HG02763 (cell line): ENCODE data around the gene NINL.
"Not testable (repeated sequence)": the region's sequence is repeated elsewhere in the genome, so short reads cannot be mapped to it uniquely, and the experiment has no call there.

ENCODE experiments used
- ATAC-seq: cut with Tn5 transposase; IDR thresholded peaks from one replicate; pipeline ENCODE4 v1.9.1; 2021; ENCODE audit warnings: mild to moderate bottlenecking, moderate library complexity; ENCODE audit not compliant: unreplicated experiment

Gene NINL

DNA sequence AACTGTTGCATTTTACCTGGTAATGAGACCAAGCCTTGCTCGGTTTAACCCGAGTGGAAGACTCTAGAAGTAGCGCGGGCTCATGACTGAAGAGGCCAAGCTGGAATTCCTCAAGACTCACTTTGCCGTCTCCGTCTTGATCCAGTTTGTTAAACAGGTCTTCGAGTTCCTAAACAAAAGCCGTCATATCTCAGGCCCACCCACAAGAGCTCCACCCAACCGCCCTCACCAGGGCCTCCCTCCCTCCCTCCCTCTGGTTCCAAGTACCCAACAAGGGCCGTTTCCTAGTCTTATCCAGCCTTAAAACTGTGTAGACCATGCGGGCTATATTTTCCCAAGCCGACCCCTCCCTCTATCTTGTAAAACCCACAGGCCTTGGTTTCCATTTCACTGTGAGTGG, 81.4 kb downstream of the NINL start:
- ATAC-seq = no peak

DNA sequence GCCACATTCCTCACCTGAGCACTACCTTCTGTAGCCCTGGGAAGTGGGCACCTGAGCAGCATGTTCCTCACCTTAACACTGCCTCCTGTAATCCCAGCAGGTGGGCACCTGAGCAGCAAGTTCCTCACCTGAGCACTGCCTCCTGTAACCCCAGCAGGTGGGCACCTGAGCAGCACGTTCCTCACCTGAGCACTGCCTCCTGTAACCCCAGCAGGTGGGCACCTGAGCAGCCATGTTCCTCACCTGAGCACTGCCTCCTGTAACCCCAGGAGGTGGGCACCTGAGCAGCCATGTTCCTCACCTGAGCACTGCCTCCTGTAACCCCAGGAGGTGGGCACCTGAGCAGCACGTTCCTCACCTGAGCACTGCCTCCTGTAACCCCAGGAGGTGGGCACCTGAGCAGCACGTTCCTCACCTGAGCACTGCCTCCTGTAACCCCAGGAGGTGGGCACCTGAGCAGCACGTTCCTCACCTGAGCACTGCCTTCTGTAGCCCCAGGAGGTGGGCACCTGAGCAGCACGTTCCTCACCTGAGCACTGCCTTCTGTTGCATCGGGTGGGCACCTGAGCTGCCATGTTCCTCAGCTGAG, 82.2 kb downstream of the NINL start:
- ATAC-seq = not testable (repeated sequence)

DNA sequence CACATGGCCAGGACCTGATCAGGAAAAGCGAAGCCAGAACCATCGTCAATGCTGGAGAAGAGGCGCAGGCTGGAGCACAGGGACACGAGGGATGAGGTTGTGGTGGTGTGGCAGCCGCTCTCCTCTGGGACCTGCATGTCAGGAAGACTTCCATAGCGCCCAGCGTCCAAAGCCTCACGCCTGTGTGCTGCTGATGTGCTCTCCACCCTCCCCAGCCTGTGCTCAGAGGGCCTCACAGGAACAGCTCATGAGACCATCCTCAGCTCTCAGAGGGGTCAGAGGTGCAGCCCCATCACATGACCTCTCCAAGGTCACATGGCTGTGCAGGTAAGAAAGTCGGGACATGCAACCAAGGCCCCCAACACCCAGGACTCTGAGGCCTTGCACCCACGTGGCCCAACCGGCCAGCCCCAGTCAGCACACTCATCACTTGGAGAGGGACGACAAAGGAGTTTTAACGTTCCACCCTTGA, 84.4 kb downstream of the NINL start:
- ATAC-seq = no peak

GRCh38 chr20:25499855-25500434, 85.4 kb downstream of the NINL start:
- no peak for ATAC-seq

- no peak for ATAC-seq
Measured at GRCh38 chr20:25499031-25499430, 86.3 kb downstream of the NINL start.

- ATAC-seq = no peak
Measured at GRCh38 chr20:25498280-25498606, 87.1 kb downstream of the NINL start.

- ATAC-seq = no peak
Measured at GRCh38 chr20:25497586-25498279, 87.6 kb downstream of the NINL start.

GRCh38 chr20:25496968-25497401, 88.3 kb downstream of the NINL start:
- ATAC-seq = no peak

- ATAC-seq = no peak
Measured at GRCh38 chr20:25496165-25496967, 89.0 kb downstream of the NINL start.

DNA sequence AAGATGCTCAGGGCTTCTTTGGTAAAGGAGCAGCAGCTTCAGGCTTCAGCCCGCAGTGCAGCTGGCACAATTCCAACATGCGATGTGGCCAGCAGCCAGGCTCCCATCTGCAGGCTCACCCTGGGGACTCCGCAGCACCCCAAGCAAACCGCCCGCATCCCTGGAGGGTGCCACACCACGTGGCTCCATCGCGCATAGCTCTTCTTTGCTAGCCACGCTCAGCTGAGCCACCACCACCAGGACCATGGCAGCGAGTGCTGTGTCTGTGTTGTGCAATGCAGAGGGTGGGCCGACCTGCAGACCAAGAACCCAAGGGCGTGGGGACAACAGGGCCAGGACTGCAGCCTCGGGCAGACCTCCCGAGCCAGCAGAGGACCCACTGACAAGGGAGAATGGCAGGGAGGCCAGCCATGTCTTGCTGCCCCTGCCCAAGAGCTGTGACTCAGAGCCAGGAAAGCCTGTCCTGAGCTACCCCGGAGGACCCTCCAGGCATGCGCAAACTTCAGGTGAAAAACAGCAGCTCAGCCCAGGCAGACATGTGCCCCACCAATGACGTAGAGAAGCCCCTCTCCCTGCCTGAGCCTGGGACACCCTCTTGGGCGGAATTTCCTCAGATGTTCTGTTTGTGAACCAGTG, 90.0 kb downstream of the NINL start:
- no peak for ATAC-seq

GRCh38 chr20:25494506-25495188, 90.7 kb downstream of the NINL start:
- ATAC-seq = no peak

DNA sequence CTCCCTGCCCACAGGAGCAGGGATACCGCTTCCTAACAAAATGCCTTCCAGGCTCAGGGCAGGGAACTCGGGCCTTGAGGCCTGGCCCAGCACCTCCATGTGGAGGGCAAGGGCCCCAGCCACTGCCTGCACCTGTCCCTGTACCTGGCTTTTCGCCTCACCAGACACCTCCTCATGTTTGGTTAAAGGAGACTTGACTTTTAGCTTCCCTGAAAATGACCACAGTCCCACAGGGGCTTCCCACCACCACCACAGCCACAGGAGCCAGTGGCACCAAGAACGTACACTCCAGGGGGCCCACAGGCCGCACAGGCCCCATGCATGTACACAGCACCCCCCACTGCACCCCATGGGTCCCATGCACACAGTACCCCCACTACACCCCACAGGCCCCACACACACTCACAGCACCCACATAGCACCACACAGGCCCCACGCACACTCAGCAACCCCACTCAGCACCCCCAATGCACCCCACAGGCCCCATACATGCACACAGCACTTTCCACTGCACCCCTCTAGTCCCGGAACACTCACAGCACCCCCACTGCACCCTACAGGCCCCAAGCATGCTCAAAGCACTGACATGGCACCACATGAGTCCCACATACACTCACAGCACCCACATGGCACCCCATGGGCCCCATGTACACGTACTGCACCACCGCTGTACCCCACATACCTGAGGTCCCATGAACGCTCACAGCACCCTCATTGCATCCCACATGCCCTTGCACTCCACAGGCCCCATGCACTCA, 91.4 kb downstream of the NINL start:
- no peak for ATAC-seq

- ATAC-seq = no peak
Measured at GRCh38 chr20:25493137-25493536, 92.2 kb downstream of the NINL start.

- ATAC-seq = no peak
Measured at GRCh38 chr20:25491446-25492038, 93.8 kb downstream of the NINL start.

DNA sequence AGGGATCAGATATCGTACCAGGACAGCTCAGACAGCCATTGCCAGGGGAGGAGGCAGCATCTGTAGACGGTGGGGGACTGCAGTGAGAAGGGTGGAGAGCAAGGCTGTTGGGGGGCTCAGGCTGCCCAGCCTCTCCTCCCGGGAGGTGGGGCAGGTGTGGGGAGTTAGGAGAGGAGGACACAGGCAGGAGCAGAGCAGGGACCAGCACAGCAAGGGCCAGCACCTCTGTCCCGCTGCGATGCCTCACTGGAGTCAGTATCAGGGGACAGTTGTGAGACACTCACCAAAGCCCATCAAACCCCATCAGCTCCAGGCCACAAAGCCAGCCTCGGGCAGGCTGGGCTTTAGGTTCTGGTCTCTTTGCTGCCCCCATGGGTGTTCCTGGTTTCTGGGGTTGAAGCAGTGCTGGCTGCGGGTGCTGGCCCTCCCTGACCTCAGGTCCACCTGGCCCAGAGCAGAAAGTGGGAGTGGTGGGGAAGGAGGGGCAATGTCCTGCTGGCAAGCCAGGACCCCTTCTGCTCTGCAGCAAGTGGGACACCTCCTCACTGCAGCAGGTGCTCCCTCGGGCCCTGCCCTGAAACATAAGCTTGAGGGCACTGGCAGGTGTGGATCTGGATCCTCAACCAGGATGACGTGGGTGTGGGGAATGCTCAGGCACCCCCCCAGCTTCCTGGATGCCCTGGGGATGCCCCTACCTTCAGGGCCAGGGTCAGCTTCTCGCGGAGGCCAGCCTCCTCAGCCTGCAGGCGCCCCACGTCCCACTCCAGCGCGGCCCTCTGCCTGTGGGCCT, 94.5 kb downstream of the NINL start:
- no peak for ATAC-seq

- no peak for ATAC-seq
Measured at GRCh38 chr20:25489221-25489871, 96.0 kb downstream of the NINL start.

DNA sequence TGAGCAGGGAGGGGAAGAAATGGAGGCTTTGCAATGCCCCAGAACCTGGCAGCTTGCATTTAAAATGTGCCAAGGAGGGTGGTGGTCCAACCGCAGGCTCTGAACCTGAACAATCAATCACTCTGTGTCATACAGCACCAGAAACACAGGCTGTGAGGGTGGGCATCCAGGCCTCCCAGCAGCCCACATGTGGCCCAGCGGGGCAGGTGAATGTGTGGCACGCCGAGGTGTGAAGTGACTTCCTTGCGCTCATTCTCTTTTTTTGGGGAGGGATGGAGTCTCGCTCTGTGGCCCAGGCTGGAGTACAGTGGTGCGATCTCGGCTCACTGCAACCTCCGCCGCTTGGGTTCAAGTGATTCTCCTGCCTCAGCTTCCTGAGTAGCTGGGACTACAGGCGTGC, 97.4 kb downstream of the NINL start:
- no peak for ATAC-seq

GRCh38 chr20:25487306-25487705, 98.0 kb downstream of the NINL start:
- no peak for ATAC-seq
